SK-N-SH treated with all-trans-retinoic acid at 6 μM for 48 hours (cell line): Measurements from ENCODE around the gene MAML2.
A peak's percentile ranks its signal among the peaks of the same experiment; 100 is the strongest.
"Not testable (repeated sequence)": the region's sequence is repeated elsewhere in the genome, so short reads cannot be mapped to it uniquely, and the experiment has no call there.

Experiments
- ATAC-seq: fragments of 200-7000 bp; cut with Tn5 transposase; 3 replicates; pipeline ENCODE4 v1.9.1; 2020; ENCODE audit warnings: mild to moderate bottlenecking, moderate library complexity
- BACH2 ChIP-seq: fragments of 250-450 bp; sonication (Bioruptor Pico); IDR thresholded peaks from 2 replicates; pipeline ENCODE4 v1.9.0; 2021; ENCODE audit warnings: mild to moderate bottlenecking, borderline replicate concordance
- GLIS3 ChIP-seq: fragments of 250-450 bp; sonication (Bioruptor Pico); IDR thresholded peaks from 2 replicates; pipeline ENCODE4 v1.5.0; 2020; ENCODE audit warnings: mild to moderate bottlenecking, moderate library complexity
- OSR1 ChIP-seq: fragments of 250-450 bp; sonication (Bioruptor Pico); IDR thresholded peaks from 2 replicates; pipeline ENCODE4 v1.8.0; 2022; ENCODE audit warnings: moderate library complexity, mild to moderate bottlenecking, inconsistent platforms
- PPARA ChIP-seq: fragments of 250-450 bp; sonication (Bioruptor Pico); IDR thresholded peaks from 2 replicates; pipeline ENCODE4 v1.5.0; 2020; ENCODE audit warnings: mild to moderate bottlenecking, borderline replicate concordance
- RARB ChIP-seq: fragments of 250-450 bp; sonication (Bioruptor Pico); IDR thresholded peaks from 2 replicates; pipeline ENCODE4 v1.8.0; 2021; ENCODE audit warnings: mild to moderate bottlenecking, moderate library complexity
- SNAI2 ChIP-seq: fragments of 250-450 bp; sonication (Bioruptor Pico); IDR thresholded peaks from 2 replicates; pipeline ENCODE4 v1.5.0; 2020; ENCODE audit warnings: mild to moderate bottlenecking, moderate library complexity
- ZFP30 ChIP-seq: fragments of 450-650 bp; formaldehyde crosslinking; IDR thresholded peaks from 2 replicates; pipeline ENCODE4 v1.5.0; 2022; ENCODE audit warnings: mild to moderate bottlenecking, moderate library complexity
- ZNF565 ChIP-seq: fragments of 450-650 bp; formaldehyde crosslinking; conservative IDR thresholded peaks from 2 replicates; pipeline ENCODE4 v1.5.0; 2020; ENCODE audit warnings: low read depth, mild to moderate bottlenecking, moderate library complexity
- ZNF70 ChIP-seq: fragments of 450-650 bp; formaldehyde crosslinking; IDR thresholded peaks from 2 replicates; pipeline ENCODE4 v1.5.0; 2020; ENCODE audit warnings: mild to moderate bottlenecking, moderate library complexity
- ZNF8 ChIP-seq: fragments of 450-650 bp; formaldehyde crosslinking; IDR thresholded peaks from 2 replicates; pipeline ENCODE4 v1.5.0; 2020; ENCODE audit warnings: mild to moderate bottlenecking, moderate library complexity
- TF ChIP-seq, protein P1 (sequence below): fragments of 250-450 bp; sonication (Bioruptor Pico); IDR thresholded peaks from 2 replicates; pipeline ENCODE4 v1.5.1; 2021; ENCODE audit warnings: mild to moderate bottlenecking, moderate library complexity
- TF ChIP-seq, protein P2 (sequence below): fragments of 250-450 bp; sonication (Bioruptor Pico); IDR thresholded peaks from 2 replicates; pipeline ENCODE4 v1.8.0; 2021; ENCODE audit warnings: low read depth, mild to moderate bottlenecking, moderate library complexity, borderline replicate concordance
- TF ChIP-seq, protein P3 (sequence below): fragments of 250-450 bp; sonication (Bioruptor Pico); IDR thresholded peaks from 2 replicates; pipeline ENCODE4 v1.8.0; 2020; ENCODE audit warnings: mild to moderate bottlenecking, moderate library complexity, borderline replicate concordance

The MAML2 gene

DNA sequence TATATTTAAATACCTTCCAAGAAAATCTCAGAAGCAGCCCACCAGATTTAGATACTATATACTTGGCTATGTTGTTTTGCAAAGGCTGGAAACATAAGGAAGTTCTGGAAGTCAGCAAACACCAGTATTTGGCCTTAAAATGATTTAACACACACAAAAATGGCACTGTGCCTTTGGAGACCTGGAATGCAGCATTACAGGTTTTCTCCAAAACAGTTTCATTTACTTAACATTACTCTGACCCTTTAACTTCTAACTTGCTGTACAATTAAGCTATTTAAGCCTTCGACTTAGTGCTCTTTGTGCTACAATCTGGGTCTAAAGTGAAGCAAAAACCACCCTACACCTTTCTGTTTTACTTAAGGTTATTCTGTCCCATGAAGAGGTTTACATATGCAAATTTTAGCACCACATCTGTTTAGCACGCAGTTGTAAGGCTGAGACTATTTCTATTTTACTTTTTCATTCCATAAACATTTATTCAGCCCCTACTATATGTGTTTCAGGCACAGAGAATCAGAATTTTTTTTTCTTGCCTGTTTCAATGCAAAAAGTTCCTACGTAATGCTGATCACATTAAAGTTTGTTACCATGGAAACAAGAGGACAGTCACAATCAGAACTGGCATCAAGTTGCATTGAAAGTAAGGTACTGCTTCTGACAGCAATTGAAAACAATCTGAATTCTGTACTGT is 70.3 kb downstream of the MAML2 start:
- TF ChIP-seq GLIS3 (no peak), ZFP30 (no peak), OSR1 (CRISPR knock-in tag) (no peak), ZNF70 (CRISPR knock-in tag) (no peak)
- TF ChIP-seq, protein P1, sequence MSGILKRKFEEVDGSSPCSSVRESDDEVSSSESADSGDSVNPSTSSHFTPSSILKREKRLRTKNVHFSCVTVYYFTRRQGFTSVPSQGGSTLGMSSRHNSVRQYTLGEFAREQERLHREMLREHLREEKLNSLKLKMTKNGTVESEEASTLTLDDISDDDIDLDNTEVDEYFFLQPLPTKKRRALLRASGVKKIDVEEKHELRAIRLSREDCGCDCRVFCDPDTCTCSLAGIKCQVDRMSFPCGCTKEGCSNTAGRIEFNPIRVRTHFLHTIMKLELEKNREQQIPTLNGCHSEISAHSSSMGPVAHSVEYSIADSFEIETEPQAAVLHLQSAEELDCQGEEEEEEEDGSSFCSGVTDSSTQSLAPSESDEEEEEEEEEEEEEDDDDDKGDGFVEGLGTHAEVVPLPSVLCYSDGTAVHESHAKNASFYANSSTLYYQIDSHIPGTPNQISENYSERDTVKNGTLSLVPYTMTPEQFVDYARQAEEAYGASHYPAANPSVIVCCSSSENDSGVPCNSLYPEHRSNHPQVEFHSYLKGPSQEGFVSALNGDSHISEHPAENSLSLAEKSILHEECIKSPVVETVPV (CRISPR knock-in tag), result no peak
- TF ChIP-seq, protein P2, sequence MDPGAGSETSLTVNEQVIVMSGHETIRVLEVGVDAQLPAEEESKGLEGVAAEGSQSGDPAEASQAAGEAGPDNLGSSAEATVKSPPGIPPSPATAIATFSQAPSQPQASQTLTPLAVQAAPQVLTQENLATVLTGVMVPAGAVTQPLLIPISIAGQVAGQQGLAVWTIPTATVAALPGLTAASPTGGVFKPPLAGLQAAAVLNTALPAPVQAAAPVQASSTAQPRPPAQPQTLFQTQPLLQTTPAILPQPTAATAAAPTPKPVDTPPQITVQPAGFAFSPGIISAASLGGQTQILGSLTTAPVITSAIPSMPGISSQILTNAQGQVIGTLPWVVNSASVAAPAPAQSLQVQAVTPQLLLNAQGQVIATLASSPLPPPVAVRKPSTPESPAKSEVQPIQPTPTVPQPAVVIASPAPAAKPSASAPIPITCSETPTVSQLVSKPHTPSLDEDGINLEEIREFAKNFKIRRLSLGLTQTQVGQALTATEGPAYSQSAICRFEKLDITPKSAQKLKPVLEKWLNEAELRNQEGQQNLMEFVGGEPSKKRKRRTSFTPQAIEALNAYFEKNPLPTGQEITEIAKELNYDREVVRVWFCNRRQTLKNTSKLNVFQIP (CRISPR knock-in tag), result no peak
- TF ChIP-seq, protein P3, sequence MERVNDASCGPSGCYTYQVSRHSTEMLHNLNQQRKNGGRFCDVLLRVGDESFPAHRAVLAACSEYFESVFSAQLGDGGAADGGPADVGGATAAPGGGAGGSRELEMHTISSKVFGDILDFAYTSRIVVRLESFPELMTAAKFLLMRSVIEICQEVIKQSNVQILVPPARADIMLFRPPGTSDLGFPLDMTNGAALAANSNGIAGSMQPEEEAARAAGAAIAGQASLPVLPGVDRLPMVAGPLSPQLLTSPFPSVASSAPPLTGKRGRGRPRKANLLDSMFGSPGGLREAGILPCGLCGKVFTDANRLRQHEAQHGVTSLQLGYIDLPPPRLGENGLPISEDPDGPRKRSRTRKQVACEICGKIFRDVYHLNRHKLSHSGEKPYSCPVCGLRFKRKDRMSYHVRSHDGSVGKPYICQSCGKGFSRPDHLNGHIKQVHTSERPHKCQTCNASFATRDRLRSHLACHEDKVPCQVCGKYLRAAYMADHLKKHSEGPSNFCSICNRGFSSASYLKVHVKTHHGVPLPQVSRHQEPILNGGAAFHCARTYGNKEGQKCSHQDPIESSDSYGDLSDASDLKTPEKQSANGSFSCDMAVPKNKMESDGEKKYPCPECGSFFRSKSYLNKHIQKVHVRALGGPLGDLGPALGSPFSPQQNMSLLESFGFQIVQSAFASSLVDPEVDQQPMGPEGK (CRISPR knock-in tag), result no peak
- TF ChIP-seq, all 23 proteins: peak for 0
- peak; percentile 45; the same call in 2 of the 3 replicates for ATAC-seq

DNA sequence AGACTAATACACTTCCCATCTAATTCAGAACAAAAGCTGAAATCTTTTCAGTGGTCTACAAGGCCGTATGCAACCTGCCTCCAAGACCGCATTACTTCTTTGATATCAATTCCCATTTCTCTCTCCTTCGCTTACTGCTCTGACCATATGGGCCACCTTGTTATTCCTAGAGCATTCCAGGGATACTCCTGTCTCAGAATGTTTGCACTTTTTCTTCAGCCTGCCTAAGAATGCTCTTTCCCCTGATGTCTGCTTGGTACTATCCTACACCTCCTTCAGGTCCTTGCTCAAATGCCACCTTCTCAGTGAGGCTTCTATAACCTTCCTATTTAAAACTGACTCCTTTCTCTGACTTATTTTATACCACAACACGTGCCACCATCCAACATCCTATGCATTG is 71.2 kb downstream of the MAML2 start:
- ATAC-seq, result no peak
- TF ChIP-seq, protein P3 (CRISPR knock-in tag), result no peak
- TF ChIP-seq GLIS3, result no peak
- TF ChIP-seq RARB (CRISPR knock-in tag), result no peak
- TF ChIP-seq, protein P1 (CRISPR knock-in tag), result no peak
- TF ChIP-seq, protein P2 (CRISPR knock-in tag), result no peak
- TF ChIP-seq ZNF565, result no peak
- TF ChIP-seq ZNF8 (CRISPR knock-in tag), result no peak
- no peak for TF ChIP-seq BACH2 (CRISPR knock-in tag)
- TF ChIP-seq PPARA (CRISPR knock-in tag), result no peak

DNA sequence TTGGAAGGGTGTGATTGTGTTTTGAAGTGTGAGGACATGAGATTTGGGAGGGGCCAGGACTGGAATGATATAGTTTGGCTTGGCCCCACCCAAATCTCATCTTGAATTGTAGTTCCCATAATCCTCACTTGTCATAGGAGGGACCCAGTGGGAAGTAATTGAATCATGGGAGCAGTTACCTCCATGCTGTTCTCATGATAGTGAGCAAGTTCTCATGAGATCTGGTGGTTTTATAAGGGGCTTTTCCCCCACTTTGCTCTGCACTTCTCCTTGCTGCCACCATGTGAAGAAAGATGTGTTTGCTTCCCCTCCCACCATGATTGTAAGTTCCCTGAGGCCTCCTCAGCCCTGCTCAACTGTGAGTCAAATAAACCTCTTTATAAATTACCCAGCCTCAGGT is 71.6 kb downstream of the MAML2 start:
- not testable (repeated sequence) for ATAC-seq

DNA sequence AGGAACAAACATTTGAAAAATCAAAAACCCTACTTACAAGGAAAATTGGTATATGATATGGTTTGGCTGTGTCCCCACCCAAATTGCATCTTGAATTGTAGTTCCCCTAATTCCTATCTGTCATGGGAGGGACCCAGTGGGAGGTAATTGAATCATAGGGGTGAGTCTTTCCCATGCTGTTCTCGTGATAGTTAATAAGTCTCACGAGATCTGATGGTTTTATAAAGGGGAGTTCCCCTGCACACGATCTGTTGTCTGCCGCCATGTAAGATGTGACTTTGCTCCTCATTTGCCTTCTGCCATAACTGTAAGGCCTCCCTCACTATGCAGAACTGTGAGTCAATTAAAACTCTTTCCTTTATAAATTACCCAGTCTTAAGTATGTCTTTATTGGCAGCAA is 74.5 kb downstream of the MAML2 start:
- ATAC-seq, result not testable (repeated sequence)

DNA sequence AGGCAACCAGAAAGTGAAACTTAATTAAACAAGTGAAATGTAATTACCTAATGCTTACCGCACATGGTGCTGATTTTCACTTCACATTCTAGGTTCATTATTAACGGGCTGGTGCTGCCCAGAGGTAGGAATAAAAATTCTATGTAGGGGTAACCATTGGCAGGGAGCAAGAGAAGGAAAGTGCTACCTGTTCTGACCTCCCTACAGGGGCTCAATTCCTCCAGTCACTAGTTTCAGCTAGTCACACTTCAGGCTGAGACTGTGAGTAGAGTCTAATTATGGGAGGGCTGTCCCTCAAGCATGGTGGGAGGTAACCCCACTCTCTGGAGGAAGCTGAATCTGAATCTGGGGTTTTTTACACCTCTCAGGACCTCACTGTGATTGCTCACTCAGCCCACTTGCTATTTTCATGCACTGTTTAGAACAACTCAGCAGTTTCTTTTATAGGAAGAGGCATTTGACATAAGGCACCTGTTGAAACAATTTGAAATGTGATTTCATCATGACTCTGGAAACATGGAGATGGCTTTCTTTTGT is 75.4 kb downstream of the MAML2 start:
- no peak for TF ChIP-seq GLIS3
- no peak for TF ChIP-seq SNAI2
- TF ChIP-seq, protein P3 (CRISPR knock-in tag), result no peak
- no peak for TF ChIP-seq ZFP30
- TF ChIP-seq BACH2 (CRISPR knock-in tag), result no peak
- no peak for TF ChIP-seq RARB (CRISPR knock-in tag)
- TF ChIP-seq, protein P1 (CRISPR knock-in tag), result no peak
- peak; percentile 9; the same call in 2 of the 3 replicates for ATAC-seq
